HepG2 (cell line): ENCODE results near the gene NUDT21. TPM values are rescaled to one million over a fixed set of nuclear protein-coding genes. Genes with fewer than 3 reads are reported as not detected.

ENCODE experiments used
- ADNP ChIP-seq: sonication (generic); formaldehyde crosslinking; IDR thresholded peaks from 2 replicates; pipeline ENCODE4 v1.4.0; 2020; ENCODE audit warnings: missing genetic modification reagents
- ATM ChIP-seq: fragments of 450-650 bp; IDR thresholded peaks from 2 replicates; pipeline ENCODE4 v1.7.1; 2017; ENCODE audit warnings: mild to moderate bottlenecking, borderline replicate concordance
- BRCA1 ChIP-seq: sonication (generic); formaldehyde crosslinking; IDR thresholded peaks from 2 replicates; pipeline ENCODE4 v1.4.0; 2020; ENCODE audit warnings: missing genetic modification reagents
- HNRNPK ChIP-seq: fragments of 200-400 bp; formaldehyde crosslinking; IDR thresholded peaks from 2 replicates; pipeline ENCODE4 v1.6.1; 2018; ENCODE audit warnings: low read length, low read depth, moderate library complexity, mild to moderate bottlenecking; ENCODE audit not compliant: poor library complexity, severe bottlenecking
- JARID2 ChIP-seq: sonication (generic); formaldehyde crosslinking; IDR thresholded peaks from 2 replicates; pipeline ENCODE4 v1.8.1; 2023; ENCODE audit warnings: missing genetic modification reagents, inconsistent platforms; ENCODE audit not compliant: insufficient replicate concordance
- MEIS2 ChIP-seq: sonication (generic); formaldehyde crosslinking; IDR thresholded peaks from 2 replicates; pipeline ENCODE4 v1.9.0; 2021; ENCODE audit warnings: mild to moderate bottlenecking, missing genetic modification reagents
- MTF1 ChIP-seq: sonication (generic); formaldehyde crosslinking; IDR thresholded peaks from 2 replicates; pipeline ENCODE4 v1.5.0; 2020; ENCODE audit warnings: missing genetic modification reagents
- NFIC ChIP-seq: IDR thresholded peaks from 2 replicates; pipeline ENCODE4 v1.6.1; 2012; ENCODE audit warnings: mild to moderate bottlenecking, low read length, inconsistent platforms
- PHB2 ChIP-seq: fragments of 450-650 bp; IDR thresholded peaks from 2 replicates; pipeline ENCODE4 v1.6.1; 2018; ENCODE audit not compliant: partially characterized antibody
- REST ChIP-seq, 2 experiments: IDR thresholded peaks; 2 replicates each; pipeline ENCODE4 v1.6.1; 2011 to 2012; ENCODE audit warnings: low read length in 2 of 2, borderline replicate concordance in 1 of 2, low read depth in 1 of 2, mild to moderate bottlenecking in 1 of 2, moderate library complexity in 1 of 2
- RNF2 ChIP-seq: fragments of 450-650 bp; conservative IDR thresholded peaks from 2 replicates; pipeline ENCODE4 v1.6.1; 2016; ENCODE audit warnings: low read depth
- SRSF9 ChIP-seq: fragments of 200-400 bp; formaldehyde crosslinking; IDR thresholded peaks from 2 replicates; pipeline ENCODE4 v1.6.1; 2018; ENCODE audit warnings: borderline replicate concordance, mild to moderate bottlenecking, low read depth, low read length; ENCODE audit not compliant: insufficient read depth, poor library complexity, severe bottlenecking
- ZBTB26 ChIP-seq: IDR thresholded peaks from 2 replicates; pipeline ENCODE4 v1.6.1; 2016; ENCODE audit warnings: missing compliant biosample characterization, missing genetic modification reagents, borderline replicate concordance
- ZFP91 ChIP-seq: sonication (generic); formaldehyde crosslinking; IDR thresholded peaks from 2 replicates; pipeline ENCODE4 v1.9.0; 2022; ENCODE audit warnings: missing genetic modification reagents, mild to moderate bottlenecking, borderline replicate concordance
- ZNF281 ChIP-seq: sonication (generic); formaldehyde crosslinking; IDR thresholded peaks from 2 replicates; pipeline ENCODE4 v1.4.0; 2020; ENCODE audit warnings: missing genetic modification reagents, borderline replicate concordance
- ZNF329 ChIP-seq: sonication (generic); formaldehyde crosslinking; IDR thresholded peaks from 2 replicates; pipeline ENCODE4 v1.9.0; 2021; ENCODE audit warnings: low read depth, mild to moderate bottlenecking, missing genetic modification reagents
- ZNF570 ChIP-seq: sonication (generic); formaldehyde crosslinking; IDR thresholded peaks from 2 replicates; pipeline ENCODE4 v1.4.0; 2020; ENCODE audit warnings: mild to moderate bottlenecking, missing genetic modification reagents, borderline replicate concordance
- ZNF766 ChIP-seq: sonication (generic); formaldehyde crosslinking; IDR thresholded peaks from 2 replicates; pipeline ENCODE4 v1.5.0; 2020; ENCODE audit warnings: missing genetic modification reagents, borderline replicate concordance
- polyA plus RNA-seq, 8 experiments: library from polyadenylated mRNA; depleted of rRNA in 3 of 8; stranded (reverse) in 7 of 8; unstranded in 1 of 8; fragments of >200 nt; fragmentation: Illumina TruSeq in 4 of 8; extraction: Trizol in 4 of 8; gene quantifications; 2 replicates each; pipeline versions ENCODE4 v1.2.1 to v1.2.3, GENCODE V29; 2011 to 2016; ENCODE audit warnings: low read depth in 4 of 8, missing spikeins in 1 of 8, mixed read lengths in 1 of 8; ENCODE audit not compliant: insufficient read depth in 1 of 8
- total RNA-seq, 5 experiments: library from RNA; depleted of rRNA; stranded (reverse); fragments of >200 nt; fragmentation: Illumina TruSeq; extraction: Trizol; gene quantifications; 2 replicates each; pipeline ENCODE4 v1.2.3, GENCODE V29; 2016; ENCODE audit warnings: low read depth in 1 of 5

The NUDT21 gene
- total and polyA plus RNA-seq, 2 of the 13 experiments (the other 11 are each of a cell fraction or from before 2014, with no cell fraction given): 177 to 210 TPM

- TF ChIP-seq MEIS2 (CRISPR knock-in tag): peak; percentile 45; the same call in 1 of the 2 replicates
- 0 out of 2 replicates have a peak, but pooled peaks have one; percentile 24 for TF ChIP-seq ADNP (CRISPR knock-in tag)
- no peak for TF ChIP-seq ZNF281 (CRISPR knock-in tag)
- 0 out of 2 replicates have a peak, but pooled peaks have one; percentile 74 for TF ChIP-seq MTF1 (CRISPR knock-in tag)
- TF ChIP-seq ZNF570 (CRISPR knock-in tag): no peak
- TF ChIP-seq ATM: no peak
- TF ChIP-seq ZBTB26 (CRISPR knock-in tag): no peak
- TF ChIP-seq ZNF329: no peak
- no peak for TF ChIP-seq RNF2
- no peak for TF ChIP-seq ZNF766 (CRISPR knock-in tag)
- no peak for TF ChIP-seq BRCA1 (CRISPR knock-in tag)
- TF ChIP-seq REST (IDR thresholded peaks at IDR 0.05; ENCODE audit: borderline replicate concordance in 1 of 2, low read depth in 1 of 2, low read length in 2 of 2): no peak
- no peak for TF ChIP-seq ZFP91 (CRISPR knock-in tag)
- no peak for TF ChIP-seq SRSF9
- no peak for TF ChIP-seq JARID2 (CRISPR knock-in tag)
- TF ChIP-seq NFIC: no peak
- TF ChIP-seq PHB2: no peak
- no peak for TF ChIP-seq HNRNPK
Observed at GRCh38 chr16:56451753-56452689, 889 bp upstream of the NUDT21 start (continued).
